Activated naive CD4-positive, alpha-beta T cell treated with anti-CD3 and anti-CD28 coated beads for 36 hours (primary cell): ENCODE results near the gene EPHA3. TPM values are rescaled to one million over a fixed set of nuclear protein-coding genes. Genes with fewer than 3 reads are reported as not detected.
A peak's percentile ranks its signal among the peaks of the same experiment; 100 is the strongest.

ENCODE experiments used
- CTCF ChIA-PET: fragments of 350-600 bp; sonication (Branson Sonifier 250); formaldehyde crosslinking; loops from one replicate; lab custom pipeline; 2021; ENCODE audit warnings: antibody characterized with exemption; lab: Charles Lee
- DNase-seq: peaks from one replicate; pipeline ENCODE4 v3.0.0-alpha.2; 2020
- H3K27ac Mint-ChIP-seq: one replicate; pipeline ENCODE4 v1.8.0; 2021; ENCODE audit warnings: mild to moderate bottlenecking, mixed read lengths
- H3K27me3 Mint-ChIP-seq: one replicate; pipeline ENCODE4 v1.8.0; 2021; ENCODE audit warnings: low read depth, mixed read lengths
- H3K36me3 Mint-ChIP-seq: one replicate; pipeline ENCODE4 v1.8.0; 2021; ENCODE audit warnings: low read depth, mixed read lengths
- H3K4me1 Mint-ChIP-seq: one replicate; pipeline ENCODE4 v1.8.0; 2021; ENCODE audit warnings: low read depth, mixed read lengths
- H3K4me3 Mint-ChIP-seq: one replicate; pipeline ENCODE4 v1.8.0; 2021; ENCODE audit warnings: mild to moderate bottlenecking, moderate library complexity, mixed read lengths
- H3K9me3 Mint-ChIP-seq: one replicate; pipeline ENCODE4 v1.8.0; 2021; ENCODE audit warnings: mixed read lengths
- intact Hi-C: fragments of 100-400 bp; cut with micrococcal nuclease; formaldehyde crosslinking; loops from one replicate; pipeline ENCODE4 v1.15.1; 2023
- total RNA-seq, 2 experiments: library from RNA; stranded (reverse); gene quantifications; one replicate each; pipeline ENCODE4 v1.2.3, GENCODE V29; 2021

The EPHA3 gene
- not detected for total RNA-seq

DNA sequence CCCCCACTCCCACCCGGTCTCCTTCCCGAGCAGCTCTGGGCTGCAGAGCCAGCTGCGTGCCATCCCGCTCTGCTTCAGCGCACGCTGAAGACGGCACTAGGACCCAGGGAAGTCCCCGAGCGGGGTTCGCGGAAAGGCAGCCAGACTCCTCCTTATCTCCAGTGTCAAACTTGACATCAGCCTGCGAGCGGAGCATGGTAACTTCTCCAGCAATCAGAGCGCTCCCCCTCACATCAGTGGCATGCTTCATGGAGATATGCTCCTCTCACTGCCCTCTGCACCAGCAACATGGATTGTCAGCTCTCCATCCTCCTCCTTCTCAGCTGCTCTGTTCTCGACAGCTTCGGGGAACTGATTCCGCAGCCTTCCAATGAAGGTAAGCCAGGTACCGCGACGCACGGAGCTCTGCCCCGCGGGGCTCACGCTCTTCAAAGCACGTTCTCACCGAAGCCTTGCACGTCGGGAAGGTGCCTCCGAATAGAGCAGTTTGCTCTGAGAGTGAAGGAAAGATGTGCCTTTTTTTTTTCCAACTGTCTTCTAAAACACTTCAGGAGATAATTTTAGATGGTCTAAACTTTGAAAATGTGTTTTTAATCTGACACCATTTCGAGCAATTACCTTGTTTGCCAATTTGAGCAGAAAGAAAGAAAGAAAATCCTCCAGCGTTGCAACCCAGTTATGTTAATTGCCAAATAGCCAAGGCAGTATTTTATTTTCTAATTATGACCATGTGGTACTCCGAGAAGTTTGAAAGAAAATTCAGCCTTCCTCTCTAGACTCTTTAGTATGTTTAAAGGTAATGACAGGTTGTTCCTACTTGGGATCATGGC, at the start of gene EPHA3:
EPHA3 (plus strand) TSS at position 161 of the 830 bp plus-strand sequence; CDS start at position 289, 128 bp downstream.
- intact Hi-C loops: loop anchor here (10.0 kb wide), 2 partner anchors 987 to 1077 kb away; no protein-coding TSS in a partner anchor
- H3K9me3 Mint-ChIP-seq: no peaks in the 10 kb centered on the region
- peak within 1 kb of the TSS; percentile 64 for H3K4me3 Mint-ChIP-seq
- no peaks in the 10 kb centered on the region for H3K36me3 Mint-ChIP-seq
- peaks cover 12% of the 10 kb centered on the region for H3K4me1 Mint-ChIP-seq
- CTCF ChIA-PET: interaction anchor here (0.6 kb wide), 1 partner anchor 1309 kb away, joined by 5 read pairs; no protein-coding TSS in a partner anchor
- H3K27me3 Mint-ChIP-seq: peaks cover 23% of the 10 kb centered on the region
- peak; percentile 69 for DNase-seq
- no peak within 1 kb of the TSS for H3K27ac Mint-ChIP-seq

DNA sequence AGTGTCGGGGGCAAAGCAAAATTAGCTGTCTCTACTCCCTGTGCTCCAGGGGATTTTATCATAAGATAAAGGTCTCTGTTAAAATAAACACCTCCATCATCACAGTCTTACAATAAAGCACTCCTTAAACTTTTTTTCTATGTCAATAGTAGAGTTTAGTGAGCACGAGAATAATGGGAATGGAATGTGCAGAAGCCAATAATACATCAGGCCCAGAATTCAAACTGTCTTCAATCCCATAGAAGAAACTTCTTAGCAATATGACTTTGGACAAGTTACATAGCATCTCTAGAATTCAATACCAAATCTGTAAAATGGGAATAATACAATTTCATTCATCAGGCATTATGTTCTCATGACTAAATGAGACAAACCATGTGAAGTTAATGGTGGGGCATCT, 49.0 kb upstream of the EPHA3 start:
- Mint-ChIP-seq H3K27ac (no peak overlapping the region), H3K36me3 (no peaks in the 10 kb centered on the region), H3K27me3 (no peaks in the 10 kb centered on the region), H3K4me3 (no peak overlapping the region), H3K9me3 (no peaks in the 10 kb centered on the region), H3K4me1 (no peaks in the 10 kb centered on the region)
- CTCF ChIA-PET: no interaction called here
- intact Hi-C loops: no loop called here
- no peak for DNase-seq

- Mint-ChIP-seq H3K27me3 (no peaks in the 10 kb centered on the region), H3K27ac (no peak overlapping the region), H3K4me3 (no peak overlapping the region), H3K4me1 (no peaks in the 10 kb centered on the region), H3K36me3 (no peaks in the 10 kb centered on the region), H3K9me3 (no peaks in the 10 kb centered on the region)
- CTCF ChIA-PET: no interaction called here
- DNase-seq: no peak
- intact Hi-C loops: no loop called here
Observed at GRCh38 chr3:89059211-89059925, 48.1 kb upstream of the EPHA3 start.

DNA sequence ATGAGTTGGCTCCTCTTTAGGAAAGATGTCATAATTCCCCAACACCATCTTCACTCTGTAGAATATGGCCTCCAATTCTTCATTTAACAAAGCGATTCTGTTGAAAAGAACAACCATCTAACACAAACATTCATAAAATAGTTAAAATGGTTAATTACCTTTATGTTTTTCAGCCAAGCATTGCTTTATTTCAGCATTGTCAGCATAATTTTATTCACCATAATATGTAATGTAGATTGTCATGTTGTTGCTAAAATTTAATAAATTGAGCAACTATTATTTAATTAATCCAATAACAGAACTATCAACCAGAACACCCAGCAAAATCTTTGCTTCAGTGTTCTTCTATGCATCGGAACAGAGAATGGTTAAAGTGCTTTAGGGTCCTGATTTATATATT, 46.2 kb upstream of the EPHA3 start:
- no peaks in the 10 kb centered on the region for H3K36me3 Mint-ChIP-seq
- no peak for DNase-seq
- H3K27ac Mint-ChIP-seq: no peak overlapping the region
- H3K9me3 Mint-ChIP-seq: no peaks in the 10 kb centered on the region
- CTCF ChIA-PET: no interaction called here
- no peaks in the 10 kb centered on the region for H3K27me3 Mint-ChIP-seq
- no peak overlapping the region for H3K4me3 Mint-ChIP-seq
- intact Hi-C loops: no loop called here
- H3K4me1 Mint-ChIP-seq: no peaks in the 10 kb centered on the region

DNA sequence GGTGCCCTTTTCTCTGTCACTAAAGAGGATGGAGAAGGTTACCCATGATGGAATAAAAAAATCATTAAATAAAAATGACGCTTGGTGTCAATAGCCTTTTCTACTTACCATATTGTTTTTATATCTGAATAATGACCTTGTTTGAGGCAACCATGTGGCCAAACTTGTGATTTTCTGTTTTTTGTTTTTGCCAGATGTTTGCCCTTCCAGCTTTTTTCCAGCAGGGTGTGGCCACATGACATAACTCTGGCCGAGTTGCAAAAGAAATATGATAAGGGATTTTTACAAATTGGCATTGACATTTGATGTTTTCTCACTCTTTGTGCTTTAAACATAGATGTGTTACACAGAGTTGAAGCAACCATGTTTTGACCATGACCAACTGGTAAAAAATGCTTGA, 39.7 kb upstream of the EPHA3 start:
- no peak for DNase-seq
- H3K9me3 Mint-ChIP-seq: peaks cover 4% of the 10 kb centered on the region
- no peak overlapping the region for H3K4me3 Mint-ChIP-seq
- intact Hi-C loops: no loop called here
- H3K36me3 Mint-ChIP-seq: no peaks in the 10 kb centered on the region
- no peak overlapping the region for H3K27ac Mint-ChIP-seq
- CTCF ChIA-PET: no interaction called here
- H3K27me3 Mint-ChIP-seq: no peaks in the 10 kb centered on the region
- H3K4me1 Mint-ChIP-seq: no peaks in the 10 kb centered on the region

- no peaks in the 10 kb centered on the region for H3K36me3 Mint-ChIP-seq
- H3K27ac Mint-ChIP-seq: no peak overlapping the region
- DNase-seq: no peak
- intact Hi-C loops: no loop called here
- H3K4me3 Mint-ChIP-seq: no peak overlapping the region
- CTCF ChIA-PET: no interaction called here
- peaks cover 12% of the 10 kb centered on the region for H3K9me3 Mint-ChIP-seq
- H3K4me1 Mint-ChIP-seq: no peaks in the 10 kb centered on the region
- H3K27me3 Mint-ChIP-seq: no peaks in the 10 kb centered on the region
Observed at GRCh38 chr3:89072642-89073041, 34.8 kb upstream of the EPHA3 start.

- H3K27ac Mint-ChIP-seq: no peak overlapping the region
- CTCF ChIA-PET: no interaction called here
- intact Hi-C loops: no loop called here
- no peaks in the 10 kb centered on the region for H3K27me3 Mint-ChIP-seq
- no peaks in the 10 kb centered on the region for H3K4me1 Mint-ChIP-seq
- no peak for DNase-seq
- H3K36me3 Mint-ChIP-seq: no peaks in the 10 kb centered on the region
- no peak overlapping the region for H3K4me3 Mint-ChIP-seq
- peaks cover 8% of the 10 kb centered on the region for H3K9me3 Mint-ChIP-seq
Observed at GRCh38 chr3:89079944-89080343, 27.5 kb upstream of the EPHA3 start.

DNA sequence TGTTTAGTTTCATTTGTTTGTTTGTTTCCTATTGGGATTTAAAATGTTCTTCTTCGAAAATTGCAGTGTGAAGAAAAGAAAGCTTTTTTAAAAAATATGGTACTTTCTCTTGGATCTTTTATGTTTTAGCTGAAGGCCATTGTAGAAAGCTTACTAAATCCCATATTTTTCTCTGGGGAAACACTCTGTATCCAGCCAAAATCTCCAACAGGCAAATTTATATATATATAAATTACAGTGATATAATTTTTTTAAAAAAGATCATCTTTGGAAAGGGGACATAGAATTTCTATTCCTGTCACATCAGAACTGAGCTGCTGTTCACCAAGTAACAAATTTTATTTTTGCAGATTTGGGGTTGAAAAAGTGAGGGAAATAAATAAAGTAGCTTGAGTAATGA, 19.6 kb upstream of the EPHA3 start:
- H3K27ac Mint-ChIP-seq: no peak overlapping the region
- H3K27me3 Mint-ChIP-seq: no peaks in the 10 kb centered on the region
- H3K4me1 Mint-ChIP-seq: no peaks in the 10 kb centered on the region
- CTCF ChIA-PET: no interaction called here
- intact Hi-C loops: no loop called here
- DNase-seq: no peak
- H3K36me3 Mint-ChIP-seq: no peaks in the 10 kb centered on the region
- H3K4me3 Mint-ChIP-seq: no peak overlapping the region
- peaks cover 2% of the 10 kb centered on the region for H3K9me3 Mint-ChIP-seq

DNA sequence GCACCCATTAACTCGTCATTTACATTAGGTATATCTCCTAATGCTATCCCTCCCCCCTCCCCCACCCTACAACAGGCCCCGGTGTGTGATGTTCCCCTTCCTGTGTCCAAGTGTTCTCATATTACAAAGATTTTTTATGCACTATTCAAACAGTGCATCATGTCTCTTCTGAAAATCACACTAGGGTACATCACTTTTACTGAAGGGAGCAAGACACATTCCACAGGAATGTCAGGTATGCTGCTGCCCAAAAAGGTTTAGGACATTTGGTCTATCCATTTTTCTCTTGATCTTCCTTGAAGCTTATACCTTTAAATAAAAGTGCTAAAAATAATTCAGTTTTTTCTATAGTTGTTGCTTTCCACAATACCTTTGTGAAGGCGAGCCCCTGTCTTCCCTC, 9.2 kb upstream of the EPHA3 start:
- DNase-seq: no peak
- no peaks in the 10 kb centered on the region for H3K9me3 Mint-ChIP-seq
- no peaks in the 10 kb centered on the region for H3K4me1 Mint-ChIP-seq
- intact Hi-C loops: no loop called here
- no peak overlapping the region for H3K4me3 Mint-ChIP-seq
- peaks cover 2% of the 10 kb centered on the region for H3K27me3 Mint-ChIP-seq
- H3K27ac Mint-ChIP-seq: no peak overlapping the region
- H3K36me3 Mint-ChIP-seq: no peaks in the 10 kb centered on the region
- CTCF ChIA-PET: interaction anchor here (0.7 kb wide), 1 partner anchor 65 kb away, joined by 3 read pairs; no protein-coding TSS in a partner anchor

- Mint-ChIP-seq H3K27ac (no peak overlapping the region), H3K9me3 (no peaks in the 10 kb centered on the region), H3K4me1 (no peaks in the 10 kb centered on the region), H3K27me3 (peaks cover 2% of the 10 kb centered on the region), H3K36me3 (no peaks in the 10 kb centered on the region), H3K4me3 (no peak overlapping the region)
- CTCF ChIA-PET: interaction anchor here (0.7 kb wide), 1 partner anchor 536 kb away, joined by 3 read pairs; no protein-coding TSS in a partner anchor
- intact Hi-C loops: loop anchor here (1.0 kb wide), 2 partner anchors 880 to 896 kb away; no protein-coding TSS in a partner anchor
- DNase-seq: peak; percentile 55
Observed at GRCh38 chr3:89098964-89099585, 8.3 kb upstream of the EPHA3 start.

- CTCF ChIA-PET: interaction anchor here (0.7 kb wide), 1 partner anchor 12 kb away, joined by 4 read pairs; no protein-coding TSS in a partner anchor
- H3K36me3 Mint-ChIP-seq: no peaks in the 10 kb centered on the region
- H3K4me3 Mint-ChIP-seq: no peak overlapping the region
- H3K9me3 Mint-ChIP-seq: no peaks in the 10 kb centered on the region
- H3K27ac Mint-ChIP-seq: no peak overlapping the region
- intact Hi-C loops: loop anchor here (10.0 kb wide), 2 partner anchors 994 to 1084 kb away; no protein-coding TSS in a partner anchor
- DNase-seq: no peak
- H3K27me3 Mint-ChIP-seq: peaks cover 2% of the 10 kb centered on the region
- no peaks in the 10 kb centered on the region for H3K4me1 Mint-ChIP-seq
Observed at GRCh38 chr3:89101251-89101650, 6.2 kb upstream of the EPHA3 start.

DNA sequence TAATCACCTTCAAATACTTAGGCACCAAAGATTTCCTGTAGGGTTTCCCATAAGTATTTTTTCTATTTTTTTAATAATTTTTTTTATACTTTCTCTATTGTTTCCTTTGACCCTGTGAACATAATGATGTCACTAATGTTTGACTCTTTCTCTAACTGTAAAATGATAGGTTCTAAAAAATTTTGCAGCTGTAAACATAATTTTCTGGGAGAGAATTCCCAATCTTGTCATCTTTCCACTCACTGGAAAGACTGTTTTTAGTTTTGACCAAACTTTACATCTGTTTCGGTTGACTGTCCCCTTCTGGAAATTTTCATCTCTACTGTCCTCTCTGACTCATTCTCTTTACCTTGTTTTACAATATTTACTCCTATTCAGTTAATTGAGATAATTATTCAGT, 5.5 kb upstream of the EPHA3 start:
- H3K27ac Mint-ChIP-seq: no peak overlapping the region
- DNase-seq: no peak
- H3K4me3 Mint-ChIP-seq: no peak overlapping the region
- H3K4me1 Mint-ChIP-seq: no peaks in the 10 kb centered on the region
- no peaks in the 10 kb centered on the region for H3K9me3 Mint-ChIP-seq
- intact Hi-C loops: loop anchor here (10.0 kb wide), 2 partner anchors 993 to 1083 kb away; no protein-coding TSS in a partner anchor
- CTCF ChIA-PET: no interaction called here
- H3K36me3 Mint-ChIP-seq: no peaks in the 10 kb centered on the region
- peaks cover 7% of the 10 kb centered on the region for H3K27me3 Mint-ChIP-seq
